Activated CD4-positive, alpha-beta T cell treated with anti-CD3 and anti-CD28 coated beads, Interleukin-2, amount 10 ng/mL, durations not matched to agents 7 days and 5 days (primary cell): ENCODE measurements around the gene PERM1. TPM values are rescaled to one million over a fixed set of nuclear protein-coding genes. Genes with fewer than 3 reads are reported as not detected.
"Not testable (repeated sequence)": the region's sequence is repeated elsewhere in the genome, so short reads cannot be mapped to it uniquely, and the experiment has no call there.

Experiments used
- CTCF ChIA-PET: fragments of 350-600 bp; sonication (Branson Sonifier 250); formaldehyde crosslinking; loops from one replicate; lab custom pipeline; 2021; ENCODE audit warnings: antibody characterized with exemption; lab: Charles Lee
- POLR2A ChIA-PET: fragments of 350-600 bp; sonication (Branson Sonifier 250); formaldehyde crosslinking; loops from one replicate; lab custom pipeline; 2021; ENCODE audit warnings: antibody characterized with exemption; lab: Charles Lee
- DNase-seq: peaks from one replicate; pipeline ENCODE4 v3.0.0-alpha.2; 2020
- H3K27ac Mint-ChIP-seq: one replicate; pipeline ENCODE4 v1.8.0; 2021; ENCODE audit warnings: mild to moderate bottlenecking, moderate library complexity, mixed read lengths
- H3K27me3 Mint-ChIP-seq: one replicate; pipeline ENCODE4 v1.8.0; 2021; ENCODE audit warnings: mixed read lengths
- H3K36me3 Mint-ChIP-seq: one replicate; pipeline ENCODE4 v1.8.0; 2021; ENCODE audit warnings: low read depth, mixed read lengths
- H3K4me1 Mint-ChIP-seq: one replicate; pipeline ENCODE4 v1.8.0; 2021; ENCODE audit warnings: mixed read lengths
- H3K4me3 Mint-ChIP-seq: one replicate; pipeline ENCODE4 v1.8.0; 2021; ENCODE audit warnings: mild to moderate bottlenecking, moderate library complexity, mixed read lengths
- H3K9me3 Mint-ChIP-seq: one replicate; pipeline ENCODE4 v1.8.0; 2021; ENCODE audit warnings: mixed read lengths
- total RNA-seq, 2 experiments: library from RNA; stranded (reverse); gene quantifications; one replicate each; pipeline ENCODE4 v1.2.3, GENCODE V29; 2021

PERM1 gene
- total RNA-seq, 2 experiments from 2014 or later = not detected

DNA sequence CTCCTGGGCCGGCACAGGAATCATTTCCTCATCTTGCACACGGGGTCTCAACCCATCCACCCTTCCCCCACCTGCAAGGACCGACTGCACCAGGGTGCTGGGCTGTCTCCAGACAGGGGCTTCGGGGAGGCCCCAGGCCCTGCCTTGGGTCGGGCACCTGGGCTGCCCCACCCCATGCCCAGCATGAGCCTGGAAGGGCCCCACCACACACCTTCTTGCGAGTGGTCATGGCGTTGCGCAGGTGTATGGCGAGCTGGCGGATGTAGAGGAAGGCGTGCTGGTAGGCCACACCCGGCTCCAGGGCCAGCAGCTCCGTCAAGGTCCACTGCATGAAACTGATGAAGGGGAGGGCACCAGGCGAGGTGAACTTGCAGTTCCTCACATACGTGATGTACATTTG, 29.7 kb downstream of the PERM1 start:
- Mint-ChIP-seq H3K4me1 (peaks cover under 1% of the 10 kb centered on the region), H3K9me3 (no peaks in the 10 kb centered on the region), H3K27ac (no peak overlapping the region), H3K27me3 (no peaks in the 10 kb centered on the region), H3K4me3 (no peak overlapping the region), H3K36me3 (peaks cover 44% of the 10 kb centered on the region)
- ChIA-PET POLR2A (no interaction called here), CTCF (interaction anchor here (1.1 kb wide), 1 partner anchor 46 kb away, joined by 3 read pairs; no protein-coding TSS in a partner anchor)
- no peak for DNase-seq

DNA sequence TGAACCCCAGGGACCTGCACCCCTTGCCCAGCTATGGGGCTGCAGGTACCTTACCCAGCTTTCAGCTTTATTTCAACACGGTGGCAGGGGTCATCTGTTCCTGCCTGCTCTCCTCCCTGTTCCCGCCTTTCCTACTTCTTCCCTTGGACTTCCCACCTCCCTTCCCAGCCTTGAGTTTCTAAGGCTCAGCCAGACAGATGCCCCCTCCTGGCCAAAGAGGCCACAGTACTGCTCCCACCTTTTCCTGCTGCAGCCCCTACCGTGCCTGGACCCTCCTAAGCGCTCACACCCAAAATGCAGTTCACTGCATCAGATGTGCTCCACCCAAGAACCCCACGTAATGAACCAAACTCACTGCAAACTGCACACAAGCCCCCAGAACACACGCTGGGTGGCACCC, 30.5 kb downstream of the PERM1 start:
- H3K27me3 Mint-ChIP-seq = no peaks in the 10 kb centered on the region
- no peaks in the 10 kb centered on the region for H3K4me1 Mint-ChIP-seq
- no peak overlapping the region for H3K4me3 Mint-ChIP-seq
- peaks cover 47% of the 10 kb centered on the region for H3K36me3 Mint-ChIP-seq
- no peak overlapping the region for H3K27ac Mint-ChIP-seq
- ChIA-PET POLR2A (no interaction called here), CTCF (no interaction called here)
- H3K9me3 Mint-ChIP-seq = no peaks in the 10 kb centered on the region
- no peak for DNase-seq

DNA sequence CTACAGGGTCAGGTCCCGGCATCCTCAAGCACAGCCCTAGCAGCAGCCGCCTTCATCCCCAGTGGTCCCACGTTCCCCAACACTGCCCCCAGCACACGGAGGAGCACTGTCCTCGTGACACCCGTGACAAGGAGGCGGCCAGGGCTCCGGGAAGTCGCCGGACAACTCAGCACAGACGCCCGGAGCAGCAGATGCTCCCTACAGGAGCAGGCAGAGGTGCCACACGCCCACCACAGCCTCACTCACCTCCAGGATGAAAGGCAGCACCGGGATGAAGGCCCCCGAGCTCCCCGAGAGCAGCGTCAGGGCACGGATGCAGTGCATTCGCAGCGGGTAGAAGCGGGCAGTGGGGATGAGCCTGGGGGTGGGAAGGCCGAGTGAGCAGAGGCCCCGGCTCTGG, 31.0 kb downstream of the PERM1 start:
- ChIA-PET POLR2A (no interaction called here), CTCF (no interaction called here)
- Mint-ChIP-seq H3K27ac (no peak overlapping the region), H3K4me1 (peaks cover 1% of the 10 kb centered on the region), H3K27me3 (no peaks in the 10 kb centered on the region), H3K4me3 (no peak overlapping the region), H3K9me3 (no peaks in the 10 kb centered on the region), H3K36me3 (peaks cover 47% of the 10 kb centered on the region)
- no peak for DNase-seq

DNA sequence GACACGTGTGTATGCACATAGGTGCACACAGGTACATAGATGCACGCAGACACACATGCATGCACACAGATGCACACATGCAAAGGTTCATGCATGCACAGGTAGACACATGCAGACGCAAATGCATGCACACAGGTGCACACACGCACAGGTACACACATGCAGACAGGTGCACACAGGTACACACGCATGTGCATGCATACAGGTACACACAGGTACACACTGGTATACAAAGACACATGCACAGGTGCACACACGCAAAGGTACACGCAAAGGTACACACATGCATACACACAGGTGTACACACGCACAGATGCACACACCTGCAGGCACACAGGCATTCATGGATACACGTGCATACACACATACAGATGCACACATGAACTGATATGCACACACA, 31.6 kb downstream of the PERM1 start:
- no peak overlapping the region for H3K4me3 Mint-ChIP-seq
- peaks cover 49% of the 10 kb centered on the region for H3K36me3 Mint-ChIP-seq

DNA sequence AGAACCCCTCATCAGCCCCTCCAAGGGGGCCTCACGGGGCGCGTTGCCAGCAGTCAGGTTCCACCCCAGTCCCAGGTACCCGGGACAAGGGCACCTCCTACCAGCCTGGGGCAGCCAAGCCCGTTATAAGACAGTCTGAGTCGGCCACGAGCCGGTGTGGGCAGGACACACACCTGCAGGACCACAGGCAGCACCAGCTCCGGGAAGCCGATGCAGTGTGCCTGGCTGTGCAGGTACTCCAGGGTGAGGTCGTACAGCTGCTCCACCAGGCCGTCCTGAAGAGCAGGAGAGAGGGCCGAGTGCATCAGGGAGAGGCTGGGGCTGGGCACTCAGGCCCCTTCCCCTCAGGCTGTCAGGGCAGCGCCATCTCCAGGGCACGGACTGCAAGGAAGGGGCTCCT, 33.9 kb downstream of the PERM1 start:
- Mint-ChIP-seq H3K4me3 (no peak overlapping the region), H3K9me3 (no peaks in the 10 kb centered on the region), H3K27me3 (peaks cover 4% of the 10 kb centered on the region), H3K36me3 (peaks cover 39% of the 10 kb centered on the region), H3K4me1 (peaks cover 1% of the 10 kb centered on the region), H3K27ac (no peak overlapping the region)
- ChIA-PET CTCF (no interaction called here), POLR2A (no interaction called here)
- no peak for DNase-seq

More for the DNA sequence above, 31.6 kb downstream of the PERM1 start:
- H3K27me3 Mint-ChIP-seq = no peaks in the 10 kb centered on the region
- no peaks in the 10 kb centered on the region for H3K9me3 Mint-ChIP-seq
- no peak overlapping the region for H3K27ac Mint-ChIP-seq
- peaks cover 1% of the 10 kb centered on the region for H3K4me1 Mint-ChIP-seq
- ChIA-PET CTCF (no interaction called here), POLR2A (no interaction called here)
- DNase-seq = no peak

DNA sequence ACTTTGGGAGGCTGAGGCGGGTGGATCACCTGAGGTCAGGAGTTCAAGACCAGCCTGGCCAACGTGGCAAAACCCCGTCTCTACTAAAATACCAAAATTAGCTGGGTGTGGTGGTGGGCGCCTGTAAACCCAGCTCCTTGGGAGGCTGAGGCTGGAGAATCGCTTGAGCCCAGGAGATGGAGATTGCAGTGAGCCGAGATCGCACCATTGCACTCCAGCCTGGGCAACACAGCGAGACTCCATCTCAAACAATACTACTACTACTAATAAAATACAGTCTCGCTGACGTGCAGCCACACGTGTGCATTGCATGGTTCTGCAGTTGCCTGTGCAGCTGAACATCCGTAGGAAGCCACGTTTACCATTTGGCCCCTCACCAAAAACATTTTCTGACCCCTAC, 35.1 kb downstream of the PERM1 start:
- H3K9me3 Mint-ChIP-seq, H3K4me3 Mint-ChIP-seq, DNase-seq, H3K27ac Mint-ChIP-seq, H3K27me3 Mint-ChIP-seq, H3K4me1 Mint-ChIP-seq, POLR2A ChIA-PET, CTCF ChIA-PET: not testable (repeated sequence)
- H3K36me3 Mint-ChIP-seq = peaks cover 39% of the 10 kb centered on the region

DNA sequence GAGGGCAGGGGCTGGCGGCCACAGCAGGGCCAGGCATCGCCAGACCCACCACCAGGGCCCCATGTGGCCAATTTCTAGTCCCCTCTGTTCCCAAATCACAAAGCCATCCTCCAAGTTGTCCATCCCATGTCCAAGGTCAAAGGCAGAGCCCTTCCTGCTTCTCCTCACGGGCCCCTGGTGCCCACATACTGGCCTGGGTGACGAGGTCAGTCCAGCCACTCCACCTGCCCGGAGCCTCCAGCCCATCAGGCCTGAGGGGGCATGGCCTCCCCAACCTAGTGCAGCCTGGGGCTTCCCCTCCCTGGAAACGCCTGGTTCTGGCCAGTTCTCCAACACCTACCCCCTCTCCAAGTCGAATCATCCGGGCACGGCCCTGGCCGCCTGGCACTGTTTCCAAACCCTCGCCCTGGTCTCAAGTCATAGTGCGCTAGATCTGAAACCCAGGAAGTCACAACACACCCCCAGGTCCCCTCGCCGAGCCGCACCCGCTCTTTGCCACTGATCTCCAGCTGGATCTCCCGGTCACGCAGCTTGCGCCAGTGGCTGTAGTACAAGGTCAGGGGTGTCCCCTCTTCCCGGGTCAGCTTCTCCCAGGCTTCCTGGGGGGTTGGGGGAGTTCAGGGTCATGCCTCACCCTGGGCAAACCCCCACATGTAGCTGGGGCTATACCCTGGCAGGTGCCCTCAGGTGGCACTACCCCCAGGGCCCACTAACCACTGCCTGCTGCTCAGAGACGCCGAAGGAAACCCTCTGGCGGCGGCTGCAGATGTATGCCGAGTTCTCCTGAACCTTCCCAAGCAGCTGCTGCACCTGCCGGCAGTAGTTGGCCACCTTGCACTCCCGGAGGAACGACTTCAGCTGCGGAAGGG, 36.0 kb downstream of the PERM1 start:
- no peak overlapping the region for H3K27ac Mint-ChIP-seq
- ChIA-PET POLR2A (no interaction called here), CTCF (no interaction called here)
- peaks cover 4% of the 10 kb centered on the region for H3K4me1 Mint-ChIP-seq
- H3K4me3 Mint-ChIP-seq = no peak overlapping the region
- H3K9me3 Mint-ChIP-seq = no peaks in the 10 kb centered on the region
- H3K27me3 Mint-ChIP-seq = peaks cover 11% of the 10 kb centered on the region
- H3K36me3 Mint-ChIP-seq = peaks cover 32% of the 10 kb centered on the region
- no peak for DNase-seq

DNA sequence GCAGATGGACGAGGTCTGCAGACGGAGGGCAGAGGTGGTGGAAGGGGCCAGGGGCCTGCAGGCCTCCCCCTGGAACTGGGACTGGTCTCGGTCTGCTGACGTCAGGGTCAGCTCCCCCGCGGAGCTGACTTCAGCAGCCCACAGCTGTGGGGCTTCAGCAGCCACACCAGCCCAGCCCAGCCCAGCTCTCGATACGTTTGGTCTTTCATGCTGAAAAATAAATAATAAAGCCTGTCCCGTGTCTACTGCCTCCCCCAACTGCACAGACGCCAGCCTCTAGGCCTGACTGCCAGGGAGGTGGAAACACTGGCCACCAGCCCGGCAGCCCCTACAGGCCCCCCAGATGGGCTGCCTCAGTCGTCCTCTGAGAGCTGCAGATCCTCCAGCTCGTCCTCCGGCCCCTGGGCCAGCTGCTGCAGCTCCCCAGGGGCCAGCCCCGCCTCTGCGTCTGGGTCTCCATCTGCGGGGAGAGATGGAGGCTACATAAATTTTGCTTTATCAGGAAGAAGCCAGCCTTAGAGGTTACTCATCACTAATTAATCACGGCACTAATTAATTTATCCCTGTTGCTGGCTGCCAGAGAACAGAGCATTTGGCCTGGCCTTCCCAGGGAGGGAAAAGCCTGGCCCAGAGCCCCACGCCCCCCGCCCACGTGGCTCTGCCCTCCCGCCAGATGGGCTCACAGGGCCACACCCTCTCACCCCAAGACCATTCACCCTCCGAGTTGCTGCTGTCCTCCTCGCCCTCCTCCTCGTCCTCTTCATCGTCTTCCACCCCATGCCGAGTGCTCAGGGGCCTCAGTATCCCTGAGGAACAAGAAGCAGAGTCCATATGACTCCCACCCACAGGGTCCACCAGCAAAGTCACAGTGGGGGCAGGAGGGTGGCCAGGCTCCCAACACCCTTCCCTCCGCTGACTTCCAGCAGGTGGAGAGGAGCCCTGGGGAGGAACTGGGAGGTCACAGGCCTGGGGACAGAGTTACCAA, 37.3 kb downstream of the PERM1 start:
- Mint-ChIP-seq H3K4me3 (no peak overlapping the region), H3K27ac (no peak overlapping the region), H3K4me1 (peaks cover 4% of the 10 kb centered on the region), H3K9me3 (no peaks in the 10 kb centered on the region), H3K27me3 (peaks cover 17% of the 10 kb centered on the region), H3K36me3 (peaks cover 20% of the 10 kb centered on the region)
- ChIA-PET POLR2A (no interaction called here), CTCF (interaction anchor here (0.6 to 1.0 kb wide), 2 partner anchors 12 to 14 kb away, joined by 3 to 4 read pairs; partner anchors contain the start of gene NOC2L)
- DNase-seq = no peak

DNA sequence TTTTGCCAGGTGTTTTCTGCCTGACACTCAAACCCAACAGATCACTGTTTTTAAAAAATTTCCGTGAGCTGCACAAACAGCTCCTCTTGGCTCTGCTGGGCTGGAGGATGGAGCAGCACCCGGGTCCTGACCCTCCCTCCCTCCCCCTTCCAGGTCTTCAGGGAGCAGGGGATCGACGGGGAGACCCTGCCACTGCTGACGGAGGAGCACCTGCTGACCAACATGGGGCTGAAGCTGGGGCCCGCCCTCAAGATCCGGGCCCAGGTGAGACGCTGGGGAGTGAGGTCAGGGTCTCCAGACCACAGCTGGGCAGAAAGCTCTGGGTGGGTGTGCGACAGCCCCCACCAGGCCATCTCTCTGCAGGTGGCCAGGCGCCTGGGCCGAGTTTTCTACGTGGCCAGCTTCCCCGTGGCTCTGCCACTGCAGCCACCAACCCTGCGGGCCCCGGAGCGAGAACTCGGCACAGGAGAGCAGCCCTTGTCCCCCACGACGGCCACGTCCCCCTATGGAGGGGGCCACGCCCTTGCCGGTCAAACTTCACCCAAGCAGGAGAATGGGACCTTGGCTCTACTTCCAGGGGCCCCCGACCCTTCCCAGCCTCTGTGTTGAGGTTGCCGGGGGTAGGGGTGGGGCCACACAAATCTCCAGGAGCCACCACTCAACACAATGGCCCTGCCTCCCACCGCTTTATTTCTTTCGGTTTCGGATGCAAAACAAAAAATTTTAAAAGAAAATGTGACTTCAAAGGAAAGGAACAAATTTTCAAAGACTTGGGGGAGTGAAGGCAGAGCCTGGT, 38.1 kb downstream of the PERM1 start:
- peaks cover 14% of the 10 kb centered on the region for H3K36me3 Mint-ChIP-seq
- no peak overlapping the region for H3K4me3 Mint-ChIP-seq
- peaks cover 4% of the 10 kb centered on the region for H3K4me1 Mint-ChIP-seq
- no peak overlapping the region for H3K27ac Mint-ChIP-seq
- POLR2A ChIA-PET = no interaction called here
- H3K9me3 Mint-ChIP-seq = no peaks in the 10 kb centered on the region
- CTCF ChIA-PET = interaction anchor here (0.6 to 1.0 kb wide), 3 partner anchors 11 to 39 kb away, joined by 3 to 5 read pairs (median 4); partner anchors contain the start of gene NOC2L
- peaks cover 23% of the 10 kb centered on the region for H3K27me3 Mint-ChIP-seq
- DNase-seq = no peak

DNA sequence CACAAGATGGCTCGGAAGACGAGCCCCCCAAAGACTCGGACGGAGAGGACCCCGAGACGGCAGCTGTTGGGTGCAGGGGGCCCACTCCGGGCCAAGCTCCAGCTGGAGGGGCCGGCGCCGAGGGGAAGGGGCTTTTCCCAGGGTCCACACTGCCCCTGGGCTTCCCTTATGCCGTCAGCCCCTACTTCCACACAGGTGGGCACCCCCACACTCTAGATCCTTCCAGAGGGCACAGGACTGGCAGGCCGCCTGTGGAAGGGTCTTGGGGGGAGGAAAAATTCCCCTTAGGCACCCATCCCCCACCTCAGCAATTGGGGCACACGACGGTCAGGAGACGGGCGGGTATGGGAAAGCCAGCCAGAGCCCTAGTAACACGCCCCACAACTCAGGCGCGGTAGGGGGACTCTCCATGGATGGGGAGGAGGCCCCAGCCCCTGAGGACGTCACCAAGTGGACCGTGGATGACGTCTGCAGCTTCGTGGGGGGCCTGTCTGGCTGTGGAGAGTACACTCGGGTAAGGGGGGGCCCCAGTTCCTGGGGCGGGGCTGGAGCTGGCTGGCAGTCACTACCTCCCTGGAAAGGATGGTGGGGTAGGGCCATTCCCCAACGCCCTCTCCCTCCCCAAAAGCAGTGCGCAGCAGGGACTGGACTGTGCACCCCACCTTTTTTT, 38.9 kb downstream of the PERM1 start:
- CTCF ChIA-PET = interaction anchor here (0.6 to 0.7 kb wide), 2 partner anchors 25 to 38 kb away, joined by 3 to 5 read pairs; no protein-coding TSS in a partner anchor
- peaks cover 4% of the 10 kb centered on the region for H3K4me1 Mint-ChIP-seq

DNA sequence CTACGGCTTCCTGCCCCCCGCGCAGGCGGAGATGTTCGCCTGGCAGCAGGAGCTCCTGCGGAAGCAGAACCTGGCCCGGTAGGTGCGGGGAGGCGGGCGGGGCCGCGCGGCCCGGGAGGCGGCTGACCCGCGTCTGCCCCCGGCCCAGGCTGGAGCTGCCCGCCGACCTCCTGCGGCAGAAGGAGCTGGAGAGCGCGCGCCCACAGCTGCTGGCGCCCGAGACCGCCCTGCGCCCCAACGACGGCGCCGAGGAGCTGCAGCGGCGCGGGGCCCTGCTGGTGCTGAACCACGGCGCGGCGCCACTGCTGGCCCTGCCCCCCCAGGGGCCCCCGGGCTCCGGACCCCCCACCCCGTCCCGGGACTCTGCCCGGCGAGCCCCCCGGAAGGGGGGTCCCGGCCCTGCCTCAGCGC, 39.5 kb downstream of the PERM1 start:
- peaks cover 12% of the 10 kb centered on the region for H3K36me3 Mint-ChIP-seq
- CTCF ChIA-PET = no interaction called here

More for the DNA sequence above, 38.9 kb downstream of the PERM1 start:
- Mint-ChIP-seq H3K36me3 (peaks cover 14% of the 10 kb centered on the region), H3K4me3 (no peak overlapping the region), H3K27ac (no peak overlapping the region), H3K9me3 (no peaks in the 10 kb centered on the region), H3K27me3 (peaks cover 28% of the 10 kb centered on the region)
- DNase-seq = no peak
- POLR2A ChIA-PET = no interaction called here

More for the DNA sequence above, 39.5 kb downstream of the PERM1 start:
- H3K4me3 Mint-ChIP-seq = no peak overlapping the region
- no peaks in the 10 kb centered on the region for H3K9me3 Mint-ChIP-seq
- no peak for DNase-seq
- peaks cover 32% of the 10 kb centered on the region for H3K27me3 Mint-ChIP-seq
- H3K27ac Mint-ChIP-seq = no peak overlapping the region
- peaks cover 4% of the 10 kb centered on the region for H3K4me1 Mint-ChIP-seq
- POLR2A ChIA-PET = no interaction called here
